Bronchial epithelial cell (primary cell): ENCODE results near the gene BEGAIN. TPM values are rescaled to one million over a fixed set of nuclear protein-coding genes. Genes with fewer than 3 reads are reported as not detected.

Experiments
- DNase-seq: peaks from one replicate; pipeline ENCODE4 v3.0.0-alpha.2; 2010; ENCODE audit warnings: low read depth
- FAIRE-seq: peaks from 2 replicates; lab custom pipeline; 2011; peaks lifted over from hg19 to GRCh38; lab: Jason Lieb, UNC
- H3K27me3 ChIP-seq: 2 replicates; pipeline ENCODE4 v1.5.1; 2011; ENCODE audit warnings: low read length; ENCODE audit not compliant: control insufficient read depth, insufficient read depth
- H3K36me3 ChIP-seq: 2 replicates; pipeline ENCODE4 v1.5.1; 2011; ENCODE audit warnings: low read length; ENCODE audit not compliant: control insufficient read depth, insufficient read depth
- H3K4me3 ChIP-seq: 2 replicates; pipeline ENCODE4 v1.5.1; 2011; ENCODE audit warnings: mild to moderate bottlenecking, low read depth, low read length, control low read depth
- total RNA-seq: library from RNA; depleted of rRNA; stranded (reverse); fragments of >200 nt; gene quantifications from 2 replicates; pipeline ENCODE4 v1.2.1, GENCODE V29; 2014
- TF ChIP-seq, protein P1 (sequence below): IDR thresholded peaks from 2 replicates; pipeline ENCODE4 v1.5.1; 2011; ENCODE audit warnings: mild to moderate bottlenecking, moderate library complexity, low read length, control low read depth, inconsistent platforms; ENCODE audit not compliant: insufficient read depth, severe bottlenecking

BEGAIN gene
- total RNA-seq, 1 donor from 2014 or later, result 1.1 TPM

DNA sequence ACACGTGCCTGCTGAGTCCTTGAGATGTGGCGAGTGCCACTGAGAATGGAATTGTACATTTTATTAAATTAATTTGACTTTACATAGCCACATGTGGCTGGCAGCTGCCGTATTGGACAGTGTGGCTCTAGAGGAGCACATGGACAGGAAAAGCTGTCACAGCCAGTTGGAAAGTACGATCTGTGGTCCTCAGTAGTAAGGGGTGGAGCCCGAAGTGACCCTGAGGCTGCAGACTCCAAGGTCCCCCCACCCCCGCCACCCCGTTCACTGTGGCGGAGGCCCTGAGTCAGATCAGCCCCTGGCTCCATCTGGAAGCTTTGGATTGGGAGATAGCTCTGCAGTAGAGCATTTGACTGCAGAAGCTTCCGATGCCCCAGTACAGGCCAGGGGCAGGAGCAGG is 25.8 kb upstream of the BEGAIN start:
- TF ChIP-seq, protein P1, sequence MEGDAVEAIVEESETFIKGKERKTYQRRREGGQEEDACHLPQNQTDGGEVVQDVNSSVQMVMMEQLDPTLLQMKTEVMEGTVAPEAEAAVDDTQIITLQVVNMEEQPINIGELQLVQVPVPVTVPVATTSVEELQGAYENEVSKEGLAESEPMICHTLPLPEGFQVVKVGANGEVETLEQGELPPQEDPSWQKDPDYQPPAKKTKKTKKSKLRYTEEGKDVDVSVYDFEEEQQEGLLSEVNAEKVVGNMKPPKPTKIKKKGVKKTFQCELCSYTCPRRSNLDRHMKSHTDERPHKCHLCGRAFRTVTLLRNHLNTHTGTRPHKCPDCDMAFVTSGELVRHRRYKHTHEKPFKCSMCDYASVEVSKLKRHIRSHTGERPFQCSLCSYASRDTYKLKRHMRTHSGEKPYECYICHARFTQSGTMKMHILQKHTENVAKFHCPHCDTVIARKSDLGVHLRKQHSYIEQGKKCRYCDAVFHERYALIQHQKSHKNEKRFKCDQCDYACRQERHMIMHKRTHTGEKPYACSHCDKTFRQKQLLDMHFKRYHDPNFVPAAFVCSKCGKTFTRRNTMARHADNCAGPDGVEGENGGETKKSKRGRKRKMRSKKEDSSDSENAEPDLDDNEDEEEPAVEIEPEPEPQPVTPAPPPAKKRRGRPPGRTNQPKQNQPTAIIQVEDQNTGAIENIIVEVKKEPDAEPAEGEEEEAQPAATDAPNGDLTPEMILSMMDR, result no peak
- Histone ChIP-seq H3K4me3 (no peak overlapping the region), H3K36me3 (no peaks in the 10 kb centered on the region), H3K27me3 (peaks cover 2% of the 10 kb centered on the region)
- no peak for FAIRE-seq
- DNase-seq, result no peak

DNA sequence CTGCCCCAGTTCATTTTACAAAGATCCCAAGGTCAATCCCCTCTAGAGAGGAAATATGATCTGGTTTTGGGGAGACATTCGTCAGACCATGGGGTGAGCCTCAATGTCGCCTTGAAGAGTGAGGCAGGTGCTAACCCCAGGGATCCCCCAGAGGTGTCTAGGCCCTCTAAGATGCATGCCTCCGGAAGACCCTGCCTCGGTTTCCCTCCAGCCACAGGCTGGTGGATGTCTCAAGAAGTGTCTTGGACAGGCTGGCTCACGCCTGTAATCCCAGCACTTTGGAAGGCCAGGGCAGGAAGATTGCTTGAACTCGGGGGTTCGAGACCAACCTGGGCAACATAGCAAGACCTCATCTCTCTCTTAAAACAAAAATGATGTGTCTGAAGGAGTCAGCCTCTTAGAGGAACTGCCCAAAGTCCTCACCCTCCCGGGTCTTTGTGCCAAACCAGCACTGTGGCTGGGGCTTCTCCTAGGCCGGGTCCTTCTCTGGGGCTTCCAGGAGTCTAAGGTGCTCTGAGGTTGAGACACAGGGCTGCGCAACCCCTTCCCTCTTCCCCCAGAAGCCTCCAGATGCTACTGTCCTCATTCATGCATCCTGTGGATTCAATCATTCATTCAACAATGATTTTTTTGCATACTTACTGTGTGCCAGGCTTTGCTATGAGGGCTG is 24.7 kb upstream of the BEGAIN start:
- peaks cover 1% of the 10 kb centered on the region for H3K27me3 ChIP-seq
- FAIRE-seq, result no peak
- H3K36me3 ChIP-seq, result no peaks in the 10 kb centered on the region
- no peak for DNase-seq
- H3K4me3 ChIP-seq, result no peak overlapping the region
- TF ChIP-seq, protein P1, result no peak

DNA sequence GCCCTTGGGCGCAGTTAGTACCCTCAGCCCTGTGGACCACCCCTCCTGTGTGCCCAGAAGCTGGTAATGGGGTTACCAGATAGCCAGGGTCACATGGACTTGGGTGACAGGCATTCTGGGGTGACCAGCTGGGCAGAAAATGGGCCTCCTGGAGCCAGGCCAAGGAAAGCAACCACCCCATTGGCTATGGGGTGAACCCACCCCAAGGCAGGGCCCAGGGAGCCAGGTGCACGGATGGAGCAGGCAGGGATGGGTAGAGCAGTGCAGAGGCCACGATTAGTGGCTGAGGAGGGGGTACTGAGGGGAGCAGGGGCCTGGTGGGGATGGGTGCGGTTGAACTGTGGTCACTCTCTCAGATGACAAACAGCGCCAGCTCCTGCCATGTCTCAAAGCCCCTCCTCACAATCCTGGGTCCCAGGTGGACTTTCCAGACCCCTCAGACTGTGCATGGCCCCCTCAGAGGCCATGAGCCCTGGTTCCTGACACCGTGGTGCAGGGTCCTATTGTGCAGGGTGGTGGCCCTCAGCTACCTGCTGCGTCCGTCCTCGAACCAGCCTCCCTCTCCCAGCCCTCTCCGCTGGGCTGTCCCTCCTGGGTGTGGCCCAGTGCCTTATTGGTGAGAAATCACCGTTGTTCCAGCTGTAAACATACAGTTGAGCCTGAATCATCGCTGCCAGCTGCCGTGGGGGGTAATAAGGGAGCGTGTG is 23.4 kb upstream of the BEGAIN start:
- peak; percentile 29 for DNase-seq
- H3K4me3 ChIP-seq, result no peak overlapping the region
- no peaks in the 10 kb centered on the region for H3K36me3 ChIP-seq
- TF ChIP-seq, protein P1, result no peak
- peaks cover 1% of the 10 kb centered on the region for H3K27me3 ChIP-seq
- FAIRE-seq, result no peak

DNA sequence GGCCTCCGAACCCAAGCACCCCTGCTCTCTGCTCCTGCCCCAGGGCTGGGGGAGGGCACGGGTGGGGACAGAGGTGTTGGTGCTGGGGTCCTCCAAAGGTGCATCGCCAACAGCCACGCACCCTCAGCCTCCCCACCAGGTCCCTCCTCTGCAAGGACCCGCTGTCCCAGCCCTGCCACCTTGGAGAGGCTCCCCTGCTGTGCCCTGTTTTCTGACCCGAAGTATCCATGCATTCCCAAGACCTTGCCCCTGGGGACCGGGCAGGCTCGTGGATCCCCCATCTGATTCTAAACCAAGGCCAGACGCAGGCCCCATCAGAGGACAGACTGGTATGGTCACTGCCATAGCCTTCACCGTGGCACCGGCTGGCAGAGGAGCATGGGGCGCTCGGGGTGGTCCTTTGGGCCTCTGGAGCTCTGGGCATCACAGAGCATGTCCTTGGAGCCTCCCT is 22.7 kb upstream of the BEGAIN start:
- DNase-seq, result no peak
- Histone ChIP-seq H3K4me3 (no peak overlapping the region), H3K27me3 (peaks cover 1% of the 10 kb centered on the region), H3K36me3 (no peaks in the 10 kb centered on the region)
- no peak for FAIRE-seq
- TF ChIP-seq, protein P1, result no peak

DNA sequence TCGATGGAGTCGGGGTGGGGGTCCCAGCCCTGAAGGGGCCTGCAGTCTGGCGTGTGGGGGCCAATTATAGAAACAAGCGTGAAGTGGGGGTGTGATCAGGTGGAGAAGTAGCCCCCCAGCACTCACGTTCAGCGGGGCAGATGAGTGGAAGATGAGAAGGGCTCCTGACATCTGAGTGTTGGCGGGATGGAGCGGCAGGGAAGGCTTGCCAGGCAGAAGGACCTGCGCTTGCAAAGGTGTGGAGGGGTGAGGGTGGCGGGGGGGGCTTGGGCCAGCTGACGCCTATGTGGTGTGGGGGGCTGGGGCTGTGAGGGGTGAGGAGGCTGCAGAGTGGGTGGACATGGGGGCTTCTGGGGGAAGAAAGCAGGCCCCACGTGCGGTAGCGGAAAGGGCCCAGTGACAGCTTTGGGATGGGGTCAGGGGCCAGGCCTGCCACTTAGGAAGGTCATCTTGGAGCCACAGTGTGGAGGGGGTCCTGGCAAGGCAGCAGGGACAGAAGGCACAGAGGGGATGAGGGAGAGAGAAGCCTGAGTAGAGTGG is 22.2 kb upstream of the BEGAIN start:
- FAIRE-seq (no peak), DNase-seq (no peak)

More for the DNA sequence above, 22.2 kb upstream of the BEGAIN start:
- H3K27me3 ChIP-seq, result peaks cover 1% of the 10 kb centered on the region
- TF ChIP-seq, protein P1, result no peak
- H3K4me3 ChIP-seq, result no peak overlapping the region
- H3K36me3 ChIP-seq, result no peaks in the 10 kb centered on the region
